ENCODE results near the gene GRK4.

The GRK4 gene

DNA sequence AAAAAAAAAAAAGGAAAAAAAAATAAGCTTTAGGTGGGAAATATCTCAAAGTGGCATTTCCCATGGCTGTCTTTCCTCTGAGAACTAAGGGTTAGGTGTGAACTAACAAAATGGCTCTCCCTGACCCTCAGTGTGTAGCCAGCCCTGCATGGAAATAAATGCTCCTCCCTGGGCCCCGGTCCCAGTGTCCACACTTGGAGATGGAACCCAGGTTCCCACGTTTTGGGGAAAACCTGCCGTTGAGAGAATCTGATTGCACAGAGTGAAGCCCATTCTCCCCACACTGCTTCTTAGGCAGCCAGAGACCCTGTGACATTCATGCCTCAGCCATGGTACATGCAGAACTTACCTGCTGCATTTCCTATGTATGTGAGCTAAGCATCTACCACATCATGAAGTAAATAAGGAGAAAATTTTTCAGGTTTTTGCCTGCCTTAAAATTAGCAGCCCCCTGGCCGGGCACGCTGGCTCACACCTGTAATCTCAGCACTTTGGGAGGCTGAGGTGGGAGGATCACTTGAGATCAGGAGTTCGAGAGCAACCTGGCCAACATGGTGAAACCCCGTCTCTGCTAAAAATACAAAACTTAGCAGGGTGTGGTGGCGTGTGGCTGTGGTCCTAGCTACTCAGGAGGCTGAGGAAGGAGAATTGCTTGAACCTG is 76.5 kb downstream of the GRK4 start:
- H3K27me3 ChIP-seq (ENCODE audit: low read depth, low read length): no peaks in the 10 kb centered on the region
- H3K4me1 ChIP-seq (ENCODE audit: control insufficient read depth in 1 of 2, insufficient read depth in 2 of 2, low read length in 2 of 2): peaks cover 2 to 14% of the 10 kb centered on the region in 2 donors
- no peaks in the 10 kb centered on the region for H3K9me3 ChIP-seq (ENCODE audit: control insufficient read depth in 1 of 2, low read length in 2 of 2)
- H3K36me3 ChIP-seq (ENCODE audit: control insufficient read depth in 1 of 2, insufficient read depth in 2 of 2, low read length in 2 of 2): no peaks in the 10 kb centered on the region
- no peak overlapping the region for H3K27ac ChIP-seq (ENCODE audit: low read length)
- no peak overlapping the region for H3K4me3 ChIP-seq (ENCODE audit: low read depth in 1 of 2, low read length in 2 of 2)

- Histone ChIP-seq H3K36me3 (ENCODE audit: control insufficient read depth in 1 of 2, insufficient read depth in 2 of 2, low read length in 2 of 2) (no peaks in the 10 kb centered on the region), H3K4me3 (ENCODE audit: low read depth in 1 of 2, low read length in 2 of 2) (peak overlapping the region; percentile 61), H3K4me1 (ENCODE audit: control insufficient read depth in 1 of 2, insufficient read depth in 2 of 2, low read length in 2 of 2) (peaks cover 2 to 14% of the 10 kb centered on the region in 2 donors), H3K9me3 (ENCODE audit: control insufficient read depth in 1 of 2, low read length in 2 of 2) (no peaks in the 10 kb centered on the region), H3K27ac (ENCODE audit: low read length) (no peak overlapping the region), H3K27me3 (ENCODE audit: low read depth, low read length) (no peaks in the 10 kb centered on the region)
Observed at GRCh38 chr4:3040452-3041191, 77.3 kb downstream of the GRK4 start.

DNA sequence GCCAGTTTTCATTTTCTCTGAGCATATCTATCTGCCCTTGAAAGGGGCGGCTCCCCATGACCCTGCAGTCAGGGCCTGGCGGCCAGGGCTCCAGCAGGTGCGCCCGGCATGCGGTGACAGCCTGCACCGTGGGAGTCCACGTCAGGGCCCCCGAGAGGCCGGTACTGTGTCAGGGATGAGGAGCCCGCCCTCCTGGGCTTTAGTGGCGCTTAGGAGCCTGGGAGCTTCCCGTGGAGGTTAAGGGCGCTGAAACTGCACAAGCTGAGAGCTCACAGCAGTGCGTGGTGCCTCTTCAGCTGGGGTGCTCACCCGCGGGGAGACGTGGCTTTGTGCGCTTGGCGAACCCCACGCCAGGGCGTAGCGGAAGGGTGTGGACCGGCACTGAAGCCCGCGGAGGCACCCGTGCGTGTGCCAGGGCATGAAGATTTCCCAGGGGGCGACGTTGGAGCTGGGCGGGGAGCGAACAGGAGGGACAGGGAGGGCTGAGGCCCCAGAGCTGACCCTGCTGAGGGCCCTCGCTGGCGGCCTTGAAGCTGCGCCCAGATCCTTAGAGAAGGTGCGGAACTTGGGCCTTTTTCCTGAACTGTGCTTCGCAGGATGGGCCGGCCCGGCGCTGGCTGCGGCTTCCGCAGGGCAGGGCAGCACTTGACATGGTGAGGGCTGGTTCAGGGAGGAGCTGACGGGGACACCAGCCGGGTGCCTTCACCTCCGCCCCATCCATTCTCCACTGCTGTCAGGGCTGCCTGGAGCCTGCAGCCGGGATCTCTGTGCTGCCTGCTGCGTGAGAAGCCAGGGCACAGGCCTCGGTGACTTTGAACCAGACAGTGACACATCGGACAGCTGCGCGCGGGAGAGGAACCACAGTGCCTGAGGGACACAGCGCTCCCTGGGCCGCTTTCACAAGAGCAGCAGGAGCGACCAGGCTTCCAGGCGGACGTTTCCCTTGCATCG is 78.1 kb downstream of the GRK4 start:
- Histone ChIP-seq H3K9me3 (ENCODE audit: control insufficient read depth in 1 of 2, low read length in 2 of 2) (no peaks in the 10 kb centered on the region), H3K27me3 (ENCODE audit: low read depth, low read length) (no peaks in the 10 kb centered on the region), H3K36me3 (ENCODE audit: control insufficient read depth in 1 of 2, insufficient read depth in 2 of 2, low read length in 2 of 2) (no peaks in the 10 kb centered on the region), H3K27ac (ENCODE audit: low read length) (peak overlapping the region; percentile 16), H3K4me3 (ENCODE audit: low read depth in 1 of 2, low read length in 2 of 2) (peak overlapping the region; percentile 61), H3K4me1 (ENCODE audit: control insufficient read depth in 1 of 2, insufficient read depth in 2 of 2, low read length in 2 of 2) (peaks cover 2 to 14% of the 10 kb centered on the region in 2 donors)

DNA sequence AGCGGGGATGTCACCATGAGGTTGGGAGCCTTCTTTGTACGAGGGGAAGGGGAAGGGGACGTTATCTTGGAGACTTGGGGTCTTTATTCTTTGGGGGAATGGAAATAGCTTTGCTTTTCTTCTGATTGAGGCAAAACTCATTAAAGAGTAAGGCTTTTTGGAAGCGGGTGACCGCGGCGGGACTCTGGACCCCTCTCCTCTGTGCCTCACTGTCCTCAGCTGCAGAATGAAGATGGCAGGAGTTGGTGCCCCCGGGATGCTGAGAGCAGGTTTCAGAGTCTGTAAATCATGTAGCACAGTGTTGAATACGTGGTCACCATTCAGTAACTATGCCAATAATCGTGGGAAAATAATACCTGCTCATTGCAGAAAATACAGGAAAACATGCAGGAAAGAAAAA is 78.9 kb downstream of the GRK4 start:
- Histone ChIP-seq H3K9me3 (ENCODE audit: control insufficient read depth in 1 of 2, low read length in 2 of 2) (no peaks in the 10 kb centered on the region), H3K36me3 (ENCODE audit: control insufficient read depth in 1 of 2, insufficient read depth in 2 of 2, low read length in 2 of 2) (no peaks in the 10 kb centered on the region), H3K27me3 (ENCODE audit: low read depth, low read length) (no peaks in the 10 kb centered on the region), H3K27ac (ENCODE audit: low read length) (peak overlapping the region; percentile 16), H3K4me3 (ENCODE audit: low read depth in 1 of 2, low read length in 2 of 2) (peak overlapping the region; percentile 61), H3K4me1 (ENCODE audit: control insufficient read depth in 1 of 2, insufficient read depth in 2 of 2, low read length in 2 of 2) (peaks cover 2 to 14% of the 10 kb centered on the region in 2 donors)

DNA sequence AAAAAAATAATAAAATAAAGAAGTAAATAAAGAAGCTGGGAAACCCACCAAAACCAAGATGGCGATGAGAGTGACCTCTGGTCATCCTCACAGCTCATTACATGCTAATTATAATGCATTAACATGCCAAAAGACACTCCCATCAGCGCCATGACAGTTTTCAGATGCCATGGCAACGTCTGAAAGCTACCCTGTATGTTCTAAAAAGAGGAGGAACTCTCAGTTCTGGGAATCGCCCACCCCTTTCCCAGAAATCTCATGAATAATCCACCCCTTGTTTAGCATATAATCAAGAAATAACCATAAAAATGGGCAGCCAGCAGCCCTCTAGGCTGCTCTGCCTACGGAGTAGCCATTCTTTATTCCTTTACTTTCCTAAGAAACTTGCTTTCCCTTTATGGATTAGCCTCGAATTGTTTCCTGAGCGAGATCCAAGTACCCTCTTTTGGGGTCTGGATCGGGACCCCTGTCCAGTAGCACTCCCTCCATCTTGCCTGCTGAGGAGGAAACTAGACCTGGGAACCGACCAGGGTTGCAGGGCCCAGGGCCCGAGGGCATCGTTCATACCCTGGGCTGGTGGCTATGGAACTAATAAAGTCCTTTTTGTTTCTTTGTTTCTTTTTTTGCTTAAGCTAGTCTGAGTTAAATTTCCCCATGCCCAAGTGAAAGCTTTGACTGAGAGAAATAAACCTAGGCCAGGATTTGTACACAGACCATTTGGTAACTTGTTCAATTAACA is 80.1 kb downstream of the GRK4 start:
- no peaks in the 10 kb centered on the region for H3K9me3 ChIP-seq (ENCODE audit: control insufficient read depth in 1 of 2, low read length in 2 of 2)
- no peaks in the 10 kb centered on the region for H3K36me3 ChIP-seq (ENCODE audit: control insufficient read depth in 1 of 2, insufficient read depth in 2 of 2, low read length in 2 of 2)
- peaks cover 2 to 9% of the 10 kb centered on the region in 2 donors for H3K4me1 ChIP-seq (ENCODE audit: control insufficient read depth in 1 of 2, insufficient read depth in 2 of 2, low read length in 2 of 2)
- H3K4me3 ChIP-seq (ENCODE audit: low read depth in 1 of 2, low read length in 2 of 2): no peak overlapping the region
- H3K27ac ChIP-seq (ENCODE audit: low read length): no peak overlapping the region
- H3K27me3 ChIP-seq (ENCODE audit: low read depth, low read length): no peaks in the 10 kb centered on the region

- Histone ChIP-seq H3K4me1 (ENCODE audit: control insufficient read depth in 1 of 2, insufficient read depth in 2 of 2, low read length in 2 of 2) (peaks cover 2 to 5% of the 10 kb centered on the region in 2 donors), H3K27ac (ENCODE audit: low read length) (no peak overlapping the region), H3K9me3 (ENCODE audit: control insufficient read depth in 1 of 2, low read length in 2 of 2) (no peaks in the 10 kb centered on the region)
Observed at GRCh38 chr4:3044870-3045819, 81.8 kb downstream of the GRK4 start.

GRCh38 chr4:3046162-3046561 is 82.8 kb downstream of the GRK4 start:
- H3K4me3 ChIP-seq (ENCODE audit: low read depth in 1 of 2, low read length in 2 of 2): no peak overlapping the region
- peaks cover 2 to 5% of the 10 kb centered on the region in 2 donors for H3K4me1 ChIP-seq (ENCODE audit: control insufficient read depth in 1 of 2, insufficient read depth in 2 of 2, low read length in 2 of 2)
- H3K36me3 ChIP-seq (ENCODE audit: control insufficient read depth in 1 of 2, insufficient read depth in 2 of 2, low read length in 2 of 2): no peaks in the 10 kb centered on the region
- no peaks in the 10 kb centered on the region for H3K9me3 ChIP-seq (ENCODE audit: control insufficient read depth in 1 of 2, low read length in 2 of 2)
- H3K27ac ChIP-seq (ENCODE audit: low read length): no peak overlapping the region
- H3K27me3 ChIP-seq (ENCODE audit: low read depth, low read length): no peaks in the 10 kb centered on the region

More at GRCh38 chr4:3044870-3045819, 81.8 kb downstream of the GRK4 start:
- no peaks in the 10 kb centered on the region for H3K36me3 ChIP-seq (ENCODE audit: control insufficient read depth in 1 of 2, insufficient read depth in 2 of 2, low read length in 2 of 2)
- no peaks in the 10 kb centered on the region for H3K27me3 ChIP-seq (ENCODE audit: low read depth, low read length)
- H3K4me3 ChIP-seq (ENCODE audit: low read depth in 1 of 2, low read length in 2 of 2): no peak overlapping the region

DNA sequence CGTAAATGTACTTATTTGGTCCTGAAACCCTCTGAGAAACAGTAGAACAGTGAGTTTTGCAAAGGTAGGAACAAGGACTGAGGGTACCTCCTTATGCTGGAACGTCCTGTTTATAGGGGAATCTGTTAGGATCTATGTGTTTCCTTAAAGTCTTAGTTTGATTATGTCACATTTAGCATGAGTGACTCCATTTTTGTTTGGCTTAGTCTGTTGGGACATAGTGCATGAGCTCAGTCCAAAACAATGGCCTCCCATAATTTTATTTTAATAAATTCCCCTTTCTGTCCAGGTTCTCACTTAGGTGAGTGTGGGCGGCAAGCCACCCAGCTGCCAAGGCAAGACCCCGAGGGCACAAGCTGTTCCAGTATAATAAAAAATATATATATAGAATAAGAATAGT is 83.3 kb downstream of the GRK4 start:
- Histone ChIP-seq H3K27me3 (ENCODE audit: low read depth, low read length) (no peaks in the 10 kb centered on the region), H3K4me3 (ENCODE audit: low read depth in 1 of 2, low read length in 2 of 2) (no peak overlapping the region), H3K4me1 (ENCODE audit: control insufficient read depth in 1 of 2, insufficient read depth in 2 of 2, low read length in 2 of 2) (peaks cover 2 to 5% of the 10 kb centered on the region in 2 donors), H3K27ac (ENCODE audit: low read length) (no peak overlapping the region), H3K36me3 (ENCODE audit: control insufficient read depth in 1 of 2, insufficient read depth in 2 of 2, low read length in 2 of 2) (no peaks in the 10 kb centered on the region), H3K9me3 (ENCODE audit: control insufficient read depth in 1 of 2, low read length in 2 of 2) (no peaks in the 10 kb centered on the region)

DNA sequence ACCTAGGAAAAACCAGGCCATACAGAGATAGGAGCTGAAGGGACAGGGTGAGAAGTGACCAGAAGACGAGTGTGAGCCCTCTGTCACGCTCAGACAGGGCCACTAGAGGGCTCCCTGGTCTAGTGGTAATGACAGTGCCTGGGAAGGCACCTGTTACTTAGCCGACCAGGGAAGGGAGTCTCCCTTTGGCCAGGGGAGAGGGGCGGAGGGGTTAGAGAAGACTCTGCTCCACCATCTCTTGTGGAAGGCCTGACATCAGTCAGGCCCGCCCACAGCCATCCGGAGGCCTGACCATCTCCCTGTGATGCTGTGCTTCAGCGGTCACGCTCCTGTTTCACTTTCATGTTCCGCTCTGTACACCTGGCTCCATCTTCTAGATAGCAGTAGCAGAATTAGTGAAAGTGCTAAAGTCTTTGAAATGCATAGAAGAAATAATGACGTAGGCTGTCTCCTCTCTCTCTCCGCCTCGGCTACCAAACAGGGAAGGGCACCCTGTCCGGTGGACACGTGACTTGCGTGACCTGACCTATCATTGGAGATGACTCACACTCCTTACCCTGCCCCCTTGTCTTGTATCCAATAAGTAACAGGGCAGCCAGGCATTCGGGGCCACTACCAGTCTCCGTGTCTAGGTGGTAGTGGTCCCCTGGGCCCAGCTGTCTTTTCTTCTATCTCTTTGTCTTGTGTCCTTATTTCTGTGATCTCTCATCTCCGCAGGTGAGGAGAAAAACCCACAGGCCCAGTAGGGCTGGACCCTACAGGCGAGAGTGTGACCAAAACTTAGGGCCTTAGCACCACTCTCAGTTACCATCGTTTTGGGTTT is 84.3 kb downstream of the GRK4 start:
- Histone ChIP-seq H3K27ac (ENCODE audit: low read length) (no peak overlapping the region), H3K4me3 (ENCODE audit: low read depth in 1 of 2, low read length in 2 of 2) (peak overlapping the region; percentile 11 to 26), H3K36me3 (ENCODE audit: control insufficient read depth in 1 of 2, insufficient read depth in 2 of 2, low read length in 2 of 2) (no peaks in the 10 kb centered on the region), H3K27me3 (ENCODE audit: low read depth, low read length) (no peaks in the 10 kb centered on the region), H3K4me1 (ENCODE audit: control insufficient read depth in 1 of 2, insufficient read depth in 2 of 2, low read length in 2 of 2) (peaks cover 2 to 5% of the 10 kb centered on the region in 2 donors), H3K9me3 (ENCODE audit: control insufficient read depth in 1 of 2, low read length in 2 of 2) (no peaks in the 10 kb centered on the region)

Data from muscle layer of duodenum (tissue), 2 donors.